Naive B cell (primary cell): ENCODE data around the gene SMAD3. TPM values are rescaled to one million over a fixed set of nuclear protein-coding genes. Genes with fewer than 3 reads are reported as not detected.

ENCODE experiments used
- ATAC-seq, 2 donors: fragments of 150-1000 bp; cut with Tn5 transposase; 2 replicates each; pipeline ENCODE4 v1.10.0; 2021; ENCODE audit warnings: low read depth in 2 of 2, mild to moderate bottlenecking in 2 of 2, moderate library complexity in 2 of 2
- DNase-seq: peaks from one replicate; pipeline ENCODE4 v3.0.0; 2022
- H3K27ac Mint-ChIP-seq, 6 donors: one replicate each; pipeline ENCODE4 v1.8.0; 2020 to 2022; ENCODE audit warnings: mild to moderate bottlenecking in 6 of 6, mixed read lengths in 6 of 6, moderate library complexity in 5 of 6, inconsistent platforms in 2 of 6
- H3K27me3 Mint-ChIP-seq, 3 donors: one replicate each; pipeline ENCODE4 v1.8.0; 2021 to 2022; ENCODE audit warnings: mixed read lengths in 3 of 3, mild to moderate bottlenecking in 1 of 3
- H3K36me3 Mint-ChIP-seq, 2 donors: one replicate each; pipeline ENCODE4 v1.8.0; 2020 to 2022; ENCODE audit warnings: mixed read lengths in 2 of 2, inconsistent platforms in 1 of 2, mild to moderate bottlenecking in 1 of 2
- H3K4me1 Mint-ChIP-seq, 3 donors: one replicate each; pipeline ENCODE4 v1.8.0; 2020 to 2022; ENCODE audit warnings: mixed read lengths in 3 of 3, inconsistent platforms in 1 of 3, mild to moderate bottlenecking in 1 of 3, moderate library complexity in 1 of 3
- H3K4me3 Mint-ChIP-seq, 8 donors: one replicate each; pipeline ENCODE4 v1.8.0; 2020 to 2022; ENCODE audit warnings: mild to moderate bottlenecking in 8 of 8, mixed read lengths in 8 of 8, moderate library complexity in 8 of 8, inconsistent platforms in 2 of 8
- H3K9me3 Mint-ChIP-seq, 7 donors: one replicate each; pipeline ENCODE4 v1.8.0; 2020 to 2022; ENCODE audit warnings: mixed read lengths in 7 of 7, mild to moderate bottlenecking in 5 of 7, inconsistent platforms in 2 of 7, moderate library complexity in 1 of 7
- polyA plus RNA-seq, 6 donors: library from polyadenylated mRNA; unstranded; fragments of 300-500 nt; fragmentation: Illumina TruSeq; gene quantifications; one replicate each; pipeline ENCODE4 v1.2.3, GENCODE V29; 2021; ENCODE audit warnings: low read depth in 6 of 6

The SMAD3 gene
- polyA plus RNA-seq, 6 donors from 2014 or later: 34.7 to 68.7 (median 38.0) TPM

- H3K4me1 Mint-ChIP-seq: peaks cover 83 to 100% (median 99%) of the 10 kb centered on the region in 3 donors
- peak overlapping the region in 5 of 6 donors; percentile 96 to 99 (median 98) for H3K27ac Mint-ChIP-seq
- H3K9me3 Mint-ChIP-seq: no peaks in the 10 kb centered on the region
- H3K36me3 Mint-ChIP-seq: peaks cover under 1 to 6% of the 10 kb centered on the region in 2 donors
- ATAC-seq (no peak), DNase-seq (no peak)
- peak overlapping the region; percentile 14 to 90 (median 81) for H3K4me3 Mint-ChIP-seq
- H3K27me3 Mint-ChIP-seq: no peaks in the 10 kb centered on the region
These were observed 26.7 kb downstream of the SMAD3 start for GRCh38 chr15:67091980-67092677.

- Mint-ChIP-seq H3K4me1 (peaks cover 83 to 100% (median 99%) of the 10 kb centered on the region in 3 donors), H3K9me3 (no peaks in the 10 kb centered on the region), H3K4me3 (peak overlapping the region; percentile 50 to 90 (median 81)), H3K27ac (peak overlapping the region in 5 of 6 donors; percentile 96 to 99 (median 98)), H3K36me3 (peaks cover 6 to 8% of the 10 kb centered on the region in 2 donors), H3K27me3 (no peaks in the 10 kb centered on the region)
- ATAC-seq (no peak), DNase-seq (no peak)
These were observed 27.5 kb downstream of the SMAD3 start for GRCh38 chr15:67092752-67093503.

GRCh38 chr15:67093504-67093862, 28.1 kb downstream of the SMAD3 start:
- peaks cover 6 to 8% of the 10 kb centered on the region in 2 donors for H3K36me3 Mint-ChIP-seq
- ATAC-seq: peak; percentile 91
- peak overlapping the region in 5 of 6 donors; percentile 96 to 99 (median 98) for H3K27ac Mint-ChIP-seq

GRCh38 chr15:67094001-67094826, 28.8 kb downstream of the SMAD3 start:
- ATAC-seq: no peak
- Mint-ChIP-seq H3K27ac (peak overlapping the region in 5 of 6 donors; percentile 96 to 99 (median 98)), H3K4me1 (peaks cover 87 to 100% (median 99%) of the 10 kb centered on the region in 3 donors), H3K4me3 (peak overlapping the region in 7 of 8 donors; percentile 50 to 90 (median 80)), H3K9me3 (no peaks in the 10 kb centered on the region), H3K36me3 (peaks cover 6 to 8% of the 10 kb centered on the region in 2 donors), H3K27me3 (no peaks in the 10 kb centered on the region)
- DNase-seq: no peak

More at GRCh38 chr15:67093504-67093862, 28.1 kb downstream of the SMAD3 start:
- Mint-ChIP-seq H3K4me3 (peak overlapping the region; percentile 50 to 90 (median 81)), H3K4me1 (peaks cover 85 to 100% (median 99%) of the 10 kb centered on the region in 3 donors), H3K9me3 (no peaks in the 10 kb centered on the region), H3K27me3 (no peaks in the 10 kb centered on the region)
- peak; percentile 86 for DNase-seq

GRCh38 chr15:67095912-67096311, 30.5 kb downstream of the SMAD3 start:
- no peaks in the 10 kb centered on the region for H3K27me3 Mint-ChIP-seq
- ATAC-seq (no peak), DNase-seq (no peak)
- no peaks in the 10 kb centered on the region for H3K9me3 Mint-ChIP-seq
- peaks cover 6 to 8% of the 10 kb centered on the region in 2 donors for H3K36me3 Mint-ChIP-seq
- H3K27ac Mint-ChIP-seq: peak overlapping the region in 4 of 6 donors; percentile 44 to 96 (median 77)
- peaks cover 75 to 94% (median 86%) of the 10 kb centered on the region in 3 donors for H3K4me1 Mint-ChIP-seq
- H3K4me3 Mint-ChIP-seq: peak overlapping the region in 6 of 8 donors; percentile 16 to 86 (median 46)

GRCh38 chr15:67096546-67097294, 31.3 kb downstream of the SMAD3 start:
- DNase-seq: no peak

GRCh38 chr15:67097424-67097823, 32.0 kb downstream of the SMAD3 start:
- Mint-ChIP-seq H3K36me3 (peaks cover 6 to 8% of the 10 kb centered on the region in 2 donors), H3K27me3 (no peaks in the 10 kb centered on the region), H3K27ac (peak overlapping the region in 5 of 6 donors; percentile 92 to 98 (median 97)), H3K4me1 (peaks cover 62 to 79% (median 71%) of the 10 kb centered on the region in 3 donors), H3K9me3 (no peaks in the 10 kb centered on the region), H3K4me3 (peak overlapping the region; percentile 53 to 92 (median 72))
- DNase-seq (no peak), ATAC-seq (no peak)

More at GRCh38 chr15:67096546-67097294, 31.3 kb downstream of the SMAD3 start:
- no peak for ATAC-seq
- Mint-ChIP-seq H3K9me3 (no peaks in the 10 kb centered on the region), H3K27me3 (no peaks in the 10 kb centered on the region), H3K27ac (peak overlapping the region in 5 of 6 donors; percentile 91 to 98 (median 93)), H3K4me1 (peaks cover 67 to 86% (median 78%) of the 10 kb centered on the region in 3 donors), H3K36me3 (peaks cover 6 to 8% of the 10 kb centered on the region in 2 donors), H3K4me3 (peak overlapping the region; percentile 22 to 89 (median 73))

GRCh38 chr15:67097930-67098740, 32.7 kb downstream of the SMAD3 start:
- no peaks in the 10 kb centered on the region for H3K9me3 Mint-ChIP-seq
- DNase-seq (no peak), ATAC-seq (no peak)
- peaks cover 6 to 8% of the 10 kb centered on the region in 2 donors for H3K36me3 Mint-ChIP-seq
- no peaks in the 10 kb centered on the region for H3K27me3 Mint-ChIP-seq
- H3K4me3 Mint-ChIP-seq: peak overlapping the region; percentile 62 to 92 (median 80)
- H3K4me1 Mint-ChIP-seq: peaks cover 55 to 72% (median 64%) of the 10 kb centered on the region in 3 donors
- H3K27ac Mint-ChIP-seq: peak overlapping the region in 5 of 6 donors; percentile 92 to 98 (median 97)

- H3K36me3 Mint-ChIP-seq: peaks cover 6 to 8% of the 10 kb centered on the region in 2 donors
- peak overlapping the region; percentile 62 to 92 (median 80) for H3K4me3 Mint-ChIP-seq
- no peak for ATAC-seq
- H3K27ac Mint-ChIP-seq: peak overlapping the region in 5 of 6 donors; percentile 92 to 98 (median 95)
- no peaks in the 10 kb centered on the region for H3K27me3 Mint-ChIP-seq
- H3K9me3 Mint-ChIP-seq: no peaks in the 10 kb centered on the region
- H3K4me1 Mint-ChIP-seq: peaks cover 48 to 65% (median 57%) of the 10 kb centered on the region in 3 donors
- no peak for DNase-seq
These were observed 33.4 kb downstream of the SMAD3 start for GRCh38 chr15:67098768-67099282.

GRCh38 chr15:67100124-67100791, 34.9 kb downstream of the SMAD3 start:
- peaks cover 38 to 51% (median 43%) of the 10 kb centered on the region in 3 donors for H3K4me1 Mint-ChIP-seq
- H3K27ac Mint-ChIP-seq: peak overlapping the region in 5 of 6 donors; percentile 91 to 95 (median 95)
- no peak for DNase-seq
- H3K36me3 Mint-ChIP-seq: peaks cover 6 to 8% of the 10 kb centered on the region in 2 donors
- ATAC-seq: no peak
- H3K9me3 Mint-ChIP-seq: no peaks in the 10 kb centered on the region
- H3K27me3 Mint-ChIP-seq: no peaks in the 10 kb centered on the region
- peak overlapping the region in 4 of 8 donors; percentile 17 to 64 (median 48) for H3K4me3 Mint-ChIP-seq
